ENCODE measurements around the gene GBX1. TPM values are rescaled to one million over a fixed set of nuclear protein-coding genes. Genes with fewer than 3 reads are reported as not detected.

The GBX1 gene
- total RNA-seq, 4 donors from 2014 or later = 2.4 TPM; not detected in 3

- intact Hi-C loops (cut with DNase I; ENCODE audit: low total_unique reads) = no loop called here
- no peak for DNase-seq (ENCODE audit: low spot score in 2 of 2)
- WGBS, 2 donors = 87 to 89% methylated on average over 23 to 26 of the region's 28 CpGs
- TF ChIP-seq, protein P1, sequence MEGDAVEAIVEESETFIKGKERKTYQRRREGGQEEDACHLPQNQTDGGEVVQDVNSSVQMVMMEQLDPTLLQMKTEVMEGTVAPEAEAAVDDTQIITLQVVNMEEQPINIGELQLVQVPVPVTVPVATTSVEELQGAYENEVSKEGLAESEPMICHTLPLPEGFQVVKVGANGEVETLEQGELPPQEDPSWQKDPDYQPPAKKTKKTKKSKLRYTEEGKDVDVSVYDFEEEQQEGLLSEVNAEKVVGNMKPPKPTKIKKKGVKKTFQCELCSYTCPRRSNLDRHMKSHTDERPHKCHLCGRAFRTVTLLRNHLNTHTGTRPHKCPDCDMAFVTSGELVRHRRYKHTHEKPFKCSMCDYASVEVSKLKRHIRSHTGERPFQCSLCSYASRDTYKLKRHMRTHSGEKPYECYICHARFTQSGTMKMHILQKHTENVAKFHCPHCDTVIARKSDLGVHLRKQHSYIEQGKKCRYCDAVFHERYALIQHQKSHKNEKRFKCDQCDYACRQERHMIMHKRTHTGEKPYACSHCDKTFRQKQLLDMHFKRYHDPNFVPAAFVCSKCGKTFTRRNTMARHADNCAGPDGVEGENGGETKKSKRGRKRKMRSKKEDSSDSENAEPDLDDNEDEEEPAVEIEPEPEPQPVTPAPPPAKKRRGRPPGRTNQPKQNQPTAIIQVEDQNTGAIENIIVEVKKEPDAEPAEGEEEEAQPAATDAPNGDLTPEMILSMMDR (IDR thresholded peaks at IDR 0.05) = no peak
- no peak for TF ChIP-seq POLR2A (IDR thresholded peaks at IDR 0.05)
- H3K4me3 ChIP-seq (ENCODE audit: low read depth, poor library complexity, severe bottlenecking) = no peak overlapping the region
These were observed 38.2 kb downstream of the GBX1 start for GRCh38 chr7:151129117-151129959.

GRCh38 chr7:151128716-151129115 lies 38.8 kb downstream of the GBX1 start:
- TF ChIP-seq, protein P1 (IDR thresholded peaks at IDR 0.05) = no peak
- TF ChIP-seq POLR2A (IDR thresholded peaks at IDR 0.05) = no peak
- intact Hi-C loops (cut with DNase I; ENCODE audit: low total_unique reads) = no loop called here
- WGBS, 2 donors = 78 to 83% methylated on average over 8 of the region's 8 CpGs
- DNase-seq (ENCODE audit: low spot score in 2 of 2) = no peak
- no peak overlapping the region for H3K4me3 ChIP-seq (ENCODE audit: low read depth, poor library complexity, severe bottlenecking)

GRCh38 chr7:151128144-151128543 lies 39.4 kb downstream of the GBX1 start:
- intact Hi-C loops (cut with DNase I; ENCODE audit: low total_unique reads) = no loop called here
- H3K4me3 ChIP-seq (ENCODE audit: low read depth, poor library complexity, severe bottlenecking) = no peak overlapping the region
- DNase-seq (ENCODE audit: low spot score in 2 of 2) = no peak
- 79 to 82% methylated on average over 10 to 14 of the region's 14 CpGs for WGBS, 2 donors
- TF ChIP-seq, protein P1 (IDR thresholded peaks at IDR 0.05) = no peak
- TF ChIP-seq POLR2A (IDR thresholded peaks at IDR 0.05) = no peak

GRCh38 chr7:151126491-151127137 lies 40.9 kb downstream of the GBX1 start:
- WGBS, 2 donors = 50 to 59% methylated on average over 17 to 19 of the region's 19 CpGs
- TF ChIP-seq, protein P1 (IDR thresholded peaks at IDR 0.05) = no peak
- no peak for TF ChIP-seq POLR2A (IDR thresholded peaks at IDR 0.05)
- intact Hi-C loops (cut with DNase I; ENCODE audit: low total_unique reads) = no loop called here
- H3K4me3 ChIP-seq (ENCODE audit: low read depth, poor library complexity, severe bottlenecking) = no peak overlapping the region
- DNase-seq (ENCODE audit: low spot score in 2 of 2) = no peak

- H3K4me3 ChIP-seq (ENCODE audit: low read depth, poor library complexity, severe bottlenecking) = no peak overlapping the region
- TF ChIP-seq, protein P1 (IDR thresholded peaks at IDR 0.05) = no peak
- no peak for TF ChIP-seq POLR2A (IDR thresholded peaks at IDR 0.05)
- no peak for DNase-seq (ENCODE audit: low spot score in 2 of 2)
- intact Hi-C loops (cut with DNase I; ENCODE audit: low total_unique reads) = no loop called here
- 15 to 30% methylated on average over 49 to 57 of the region's 58 CpGs for WGBS, 2 donors
These were observed 41.5 kb downstream of the GBX1 start for GRCh38 chr7:151125846-151126481.
